DOHH2 (cell line): ENCODE results near the gene TLCD1.

Experiments
- H3F3A ChIP-seq: fragments of 200-600 bp; sonication (generic), shearing (Covaris generic); 2 replicates; pipeline ENCODE4 v1.6.0; 2016; ENCODE audit warnings: antibody characterized with exemption, mild to moderate bottlenecking; ENCODE audit not compliant: control insufficient read depth, insufficient read depth
- H3K27ac ChIP-seq: fragments of 200-600 bp; sonication (generic); 2 replicates; pipeline ENCODE4 v1.5.1; 2014; ENCODE audit warnings: low read depth, mild to moderate bottlenecking, low read length, moderate library complexity
- H3K27me3 ChIP-seq: fragments of 200-600 bp; sonication (generic); 2 replicates; pipeline ENCODE4 v1.6.1; 2014; ENCODE audit warnings: mild to moderate bottlenecking, low read length, mixed read lengths; ENCODE audit not compliant: control insufficient read depth
- H3K36me3 ChIP-seq: fragments of 200-600 bp; sonication (generic); 2 replicates; pipeline ENCODE4 v1.6.1; 2014; ENCODE audit warnings: mild to moderate bottlenecking, low read length, moderate library complexity, mixed read lengths; ENCODE audit not compliant: control insufficient read depth
- H3K4me1 ChIP-seq: fragments of 200-600 bp; sonication (generic); 2 replicates; pipeline ENCODE4 v1.6.1; 2014; ENCODE audit warnings: mild to moderate bottlenecking, low read length, mixed read lengths; ENCODE audit not compliant: control insufficient read depth
- H3K4me2 ChIP-seq: fragments of 200-600 bp; sonication (generic); 2 replicates; pipeline ENCODE4 v1.6.0; 2014; ENCODE audit warnings: mild to moderate bottlenecking, low read length, moderate library complexity
- H3K4me3 ChIP-seq: fragments of 200-600 bp; sonication (generic); 2 replicates; pipeline ENCODE4 v1.5.1; 2014; ENCODE audit warnings: mild to moderate bottlenecking, low read length, mixed read lengths
- H3K79me2 ChIP-seq: fragments of 200-600 bp; sonication (generic); 2 replicates; pipeline ENCODE4 v1.6.1; 2014; ENCODE audit warnings: mild to moderate bottlenecking, low read length, mixed read lengths; ENCODE audit not compliant: control insufficient read depth
- H3K9me2 ChIP-seq: fragments of 200-600 bp; sonication (generic); replicated peaks from 2 replicates; pipeline ENCODE4 v1.6.1; 2014; ENCODE audit warnings: mild to moderate bottlenecking, low read length, mixed read lengths; ENCODE audit not compliant: control insufficient read depth
- H3K9me3 ChIP-seq: fragments of 200-600 bp; sonication (generic); 2 replicates; pipeline ENCODE4 v1.6.1; 2014; ENCODE audit warnings: antibody characterized with exemption, low read length, mixed read lengths; ENCODE audit not compliant: control insufficient read depth, insufficient read depth
- H4K20me1 ChIP-seq: fragments of 200-600 bp; sonication (generic); 2 replicates; pipeline ENCODE4 v1.6.0; 2014; ENCODE audit warnings: low read depth, mild to moderate bottlenecking, antibody characterized with exemption, low read length, moderate library complexity; ENCODE audit not compliant: control insufficient read depth, insufficient read depth
- EZH2phosphoT487 ChIP-seq: fragments of 200-600 bp; sonication (generic); IDR thresholded peaks from 2 replicates; pipeline ENCODE4 v1.6.1; 2017; ENCODE audit warnings: borderline replicate concordance, mild to moderate bottlenecking, antibody characterized with exemption, low read length, moderate library complexity, mixed read lengths
- TF ChIP-seq, protein P1 (sequence below): fragments of 200-600 bp; sonication (generic); IDR thresholded peaks from one replicate; pipeline ENCODE4 v1.5.1; 2014; ENCODE audit warnings: antibody characterized with exemption, mild to moderate bottlenecking, low read depth, low read length; ENCODE audit not compliant: poor library complexity, severe bottlenecking

The TLCD1 gene

DNA sequence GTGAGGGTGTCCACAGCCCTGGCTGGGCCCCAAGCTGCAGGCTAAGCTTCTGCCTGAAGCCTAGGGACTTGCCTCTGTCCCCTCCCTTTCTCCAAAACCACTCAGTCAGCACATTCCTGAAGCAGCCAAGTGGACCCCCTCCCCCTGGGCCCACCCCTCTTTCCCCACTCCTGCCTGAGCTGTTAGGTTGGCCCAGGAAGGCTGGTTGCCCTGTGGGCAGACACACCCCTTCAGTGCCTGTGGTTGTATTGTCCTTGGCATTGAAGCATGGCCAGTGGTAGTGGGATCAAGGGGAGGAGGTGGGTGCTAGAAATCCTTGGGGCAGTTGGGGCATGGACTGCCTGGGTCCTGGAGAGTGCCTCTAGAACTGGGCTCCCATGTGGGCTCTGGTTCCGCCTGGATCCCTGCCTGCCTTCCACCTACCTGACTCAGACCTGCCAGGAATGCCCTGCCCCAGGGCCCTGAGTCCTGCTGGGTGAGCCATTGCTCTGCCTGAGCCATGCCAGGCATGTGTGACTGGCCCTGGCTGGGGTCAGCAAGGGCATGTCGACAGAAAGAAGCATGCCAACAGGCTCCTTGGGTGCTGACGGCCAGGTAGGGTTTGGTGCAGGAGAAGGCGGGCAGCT is 19.9 kb upstream of the TLCD1 start:
- Histone ChIP-seq H3K9me3 (no peaks in the 10 kb centered on the region), H3K4me2 (peak overlapping the region; percentile 99), H3K36me3 (peaks cover 74% of the 10 kb centered on the region), H3K27ac (peak overlapping the region; percentile 90), H3F3A (peaks cover 32% of the 10 kb centered on the region), H3K79me2 (peaks cover 60% of the 10 kb centered on the region), H3K27me3 (no peaks in the 10 kb centered on the region), H3K4me1 (peaks cover 57% of the 10 kb centered on the region), H3K4me3 (peak overlapping the region; percentile 97), H4K20me1 (peaks cover 27% of the 10 kb centered on the region), H3K9me2 (no peaks in the 10 kb centered on the region)
- TF ChIP-seq EZH2phosphoT487 = no peak
- TF ChIP-seq, protein P1, sequence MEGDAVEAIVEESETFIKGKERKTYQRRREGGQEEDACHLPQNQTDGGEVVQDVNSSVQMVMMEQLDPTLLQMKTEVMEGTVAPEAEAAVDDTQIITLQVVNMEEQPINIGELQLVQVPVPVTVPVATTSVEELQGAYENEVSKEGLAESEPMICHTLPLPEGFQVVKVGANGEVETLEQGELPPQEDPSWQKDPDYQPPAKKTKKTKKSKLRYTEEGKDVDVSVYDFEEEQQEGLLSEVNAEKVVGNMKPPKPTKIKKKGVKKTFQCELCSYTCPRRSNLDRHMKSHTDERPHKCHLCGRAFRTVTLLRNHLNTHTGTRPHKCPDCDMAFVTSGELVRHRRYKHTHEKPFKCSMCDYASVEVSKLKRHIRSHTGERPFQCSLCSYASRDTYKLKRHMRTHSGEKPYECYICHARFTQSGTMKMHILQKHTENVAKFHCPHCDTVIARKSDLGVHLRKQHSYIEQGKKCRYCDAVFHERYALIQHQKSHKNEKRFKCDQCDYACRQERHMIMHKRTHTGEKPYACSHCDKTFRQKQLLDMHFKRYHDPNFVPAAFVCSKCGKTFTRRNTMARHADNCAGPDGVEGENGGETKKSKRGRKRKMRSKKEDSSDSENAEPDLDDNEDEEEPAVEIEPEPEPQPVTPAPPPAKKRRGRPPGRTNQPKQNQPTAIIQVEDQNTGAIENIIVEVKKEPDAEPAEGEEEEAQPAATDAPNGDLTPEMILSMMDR = no peak

DNA sequence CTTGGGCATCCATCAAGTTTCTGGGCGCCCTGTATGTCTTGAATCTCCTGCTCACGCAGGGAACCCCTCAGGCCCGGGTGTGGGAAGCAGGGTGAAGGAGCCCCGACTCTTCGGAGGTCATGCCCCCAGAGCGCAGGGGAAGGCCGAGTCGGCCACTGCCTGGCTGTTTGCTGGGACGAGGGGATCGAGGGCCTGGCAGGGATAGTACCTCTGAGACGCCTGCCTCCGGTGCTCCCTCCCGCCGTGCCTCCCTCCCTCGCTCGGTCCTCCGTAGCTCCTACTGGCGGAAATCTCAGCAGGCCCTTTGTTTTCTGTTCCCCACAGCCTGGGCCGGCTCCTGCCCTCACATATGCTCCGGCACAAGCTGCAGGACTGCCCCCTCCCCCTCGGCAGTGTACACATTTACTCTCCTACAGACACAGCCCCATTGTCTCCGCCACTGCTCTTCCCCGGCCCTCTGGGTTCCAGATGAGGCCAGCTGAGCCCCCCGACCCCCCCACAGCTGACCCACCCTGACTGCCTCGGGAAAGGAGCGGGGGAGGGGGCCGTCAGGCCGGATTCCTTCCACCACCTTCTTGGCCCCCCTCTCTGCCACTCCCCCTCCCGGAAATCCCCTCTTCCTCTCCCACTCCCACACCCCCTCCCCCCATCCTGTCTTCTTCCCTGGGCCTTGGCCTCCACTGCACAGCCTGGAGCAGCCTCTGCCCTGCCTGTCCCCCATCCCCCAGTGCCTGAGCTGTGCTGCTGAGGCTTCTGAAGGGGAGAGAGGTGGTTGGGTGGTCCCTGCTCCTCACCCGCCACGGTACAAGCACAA is 19.1 kb upstream of the TLCD1 start:
- H3F3A ChIP-seq = peaks cover 33% of the 10 kb centered on the region
- H3K9me2 ChIP-seq = no peaks in the 10 kb centered on the region
- H3K27me3 ChIP-seq = no peaks in the 10 kb centered on the region
- H3K4me2 ChIP-seq = peak overlapping the region; percentile 99
- peak overlapping the region; percentile 90 for H3K27ac ChIP-seq
- H3K9me3 ChIP-seq = no peaks in the 10 kb centered on the region
- no peak for TF ChIP-seq EZH2phosphoT487
- TF ChIP-seq, protein P1 = no peak
- H4K20me1 ChIP-seq = peaks cover 20% of the 10 kb centered on the region
- peaks cover 60% of the 10 kb centered on the region for H3K4me1 ChIP-seq
- peaks cover 59% of the 10 kb centered on the region for H3K79me2 ChIP-seq
- H3K36me3 ChIP-seq = peaks cover 74% of the 10 kb centered on the region
- H3K4me3 ChIP-seq = peak overlapping the region; percentile 97

DNA sequence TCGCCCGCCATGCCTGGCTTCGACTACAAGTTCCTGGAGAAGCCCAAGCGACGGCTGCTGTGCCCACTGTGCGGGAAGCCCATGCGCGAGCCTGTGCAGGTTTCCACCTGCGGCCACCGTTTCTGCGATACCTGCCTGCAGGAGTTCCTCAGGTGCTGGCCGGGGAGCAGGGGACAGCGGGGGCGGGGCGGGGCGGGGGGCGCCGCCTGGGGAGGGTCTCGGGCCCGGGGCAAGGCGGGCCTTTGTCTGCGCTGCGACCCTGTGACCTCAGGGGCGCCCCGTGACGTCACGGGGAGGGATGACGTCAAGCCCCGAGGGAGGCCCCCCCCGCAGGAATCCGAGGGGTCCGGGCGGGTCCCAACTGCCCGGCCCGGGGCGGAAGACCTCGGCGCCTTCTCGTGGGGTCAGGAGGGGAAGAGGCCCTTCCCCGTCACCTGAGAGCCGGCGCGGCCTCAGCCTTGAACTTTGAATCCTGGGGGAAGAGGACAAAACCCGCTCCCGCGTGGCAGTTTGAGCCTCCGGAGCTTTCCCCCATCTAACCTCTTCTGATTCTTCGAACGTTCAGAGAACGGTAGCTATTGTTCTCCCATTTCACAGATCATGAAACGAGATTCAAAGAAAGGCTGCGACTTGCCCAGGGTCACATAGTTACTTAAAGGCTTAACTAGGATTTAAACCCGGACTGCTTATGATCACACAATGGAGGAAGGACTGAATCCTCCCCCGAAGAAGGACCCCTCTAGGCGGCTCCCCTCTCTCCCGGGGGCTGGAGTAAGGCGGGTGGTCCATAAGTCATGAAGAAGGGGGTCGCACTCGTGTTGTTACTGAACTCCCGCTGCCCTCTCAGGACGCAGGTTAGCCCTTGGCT is 18.3 kb upstream of the TLCD1 start:
- TF ChIP-seq EZH2phosphoT487 = no peak
- TF ChIP-seq, protein P1 = no peak
- H3K9me3 ChIP-seq = no peaks in the 10 kb centered on the region
- H3K9me2 ChIP-seq = no peaks in the 10 kb centered on the region
- H3K4me3 ChIP-seq = peak overlapping the region; percentile 97
- peaks cover 70% of the 10 kb centered on the region for H3K36me3 ChIP-seq
- no peaks in the 10 kb centered on the region for H3K27me3 ChIP-seq
- H3K27ac ChIP-seq = peak overlapping the region; percentile 90
- H3K4me2 ChIP-seq = peak overlapping the region; percentile 99
- H3K4me1 ChIP-seq = peaks cover 63% of the 10 kb centered on the region
- H4K20me1 ChIP-seq = peaks cover 20% of the 10 kb centered on the region
- peaks cover 29% of the 10 kb centered on the region for H3F3A ChIP-seq
- H3K79me2 ChIP-seq = peaks cover 62% of the 10 kb centered on the region
